ENCODE data around the gene CYP4F8.
"Not testable (repeated sequence)": the region's sequence is repeated elsewhere in the genome, so short reads cannot be mapped to it uniquely, and the experiment has no call there.

DNA sequence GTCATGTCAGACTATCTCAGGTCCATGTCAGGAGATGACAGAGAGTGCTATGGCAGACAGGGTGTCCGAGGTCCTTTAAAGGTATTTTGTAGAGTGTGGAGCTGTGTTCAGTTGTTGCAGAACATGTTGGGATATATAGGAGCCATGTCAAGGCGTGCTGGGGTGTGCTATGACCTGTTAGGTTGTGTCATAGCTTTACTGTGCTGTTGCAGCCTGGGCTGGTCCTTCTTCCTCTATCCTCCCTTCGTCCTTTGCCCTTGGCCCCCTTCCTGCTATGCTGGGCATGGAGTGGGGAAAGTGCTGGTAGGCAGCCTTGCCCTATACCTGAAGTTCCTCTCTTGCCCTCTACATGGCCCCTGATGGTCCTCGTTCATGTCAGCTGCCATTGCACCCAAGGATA is 64.8 kb downstream of the CYP4F8 start:
- TF ChIP-seq MAFK (IDR thresholded peaks at IDR 0.05; ENCODE audit: low read depth, low read length); POLR2A (IDR thresholded peaks at IDR 0.05; ENCODE audit: control extremely low read depth in 1 of 2, low read depth in 2 of 2, low read length in 2 of 2); CTCF (IDR thresholded peaks at IDR 0.05; ENCODE audit: control extremely low read depth in 1 of 3, insufficient read depth in 1 of 3, low read depth in 1 of 3, low read length in 3 of 3); PHF8 (conservative IDR thresholded peaks at IDR 0.05; ENCODE audit: low read depth, low read length); SRF (IDR thresholded peaks at IDR 0.05; ENCODE audit: low read depth, low read length); EP300 (IDR thresholded peaks at IDR 0.05; ENCODE audit: borderline replicate concordance in 1 of 2, low read depth in 2 of 2, low read length in 2 of 2); EZH2 (IDR thresholded peaks at IDR 0.05; ENCODE audit: low read depth, low read length, severe bottlenecking); EGR1 (IDR thresholded peaks at IDR 0.05; ENCODE audit: borderline replicate concordance, low read depth, low read length); USF2 (IDR thresholded peaks at IDR 0.05; ENCODE audit: low read length); TEAD4 (IDR thresholded peaks at IDR 0.05; ENCODE audit: low read depth, low read length): not testable (repeated sequence)
